IPS-15b (cell line): ENCODE data around the gene LGALS7B.

ENCODE experiments used
- H3K27me3 ChIP-seq: one replicate; pipeline ENCODE4 v1.6.1; 2013; ENCODE audit warnings: low read length; ENCODE audit not compliant: control insufficient read depth, insufficient read depth
- H3K36me3 ChIP-seq: one replicate; pipeline ENCODE4 v1.6.1; 2013; ENCODE audit warnings: low read length; ENCODE audit not compliant: control insufficient read depth, insufficient read depth
- H3K4me1 ChIP-seq: one replicate; pipeline ENCODE4 v1.6.1; 2013; ENCODE audit warnings: mild to moderate bottlenecking, low read length; ENCODE audit not compliant: control insufficient read depth, insufficient read depth
- H3K4me3 ChIP-seq: one replicate; pipeline ENCODE4 v1.5.1; 2013; ENCODE audit warnings: low read depth, low read length
- H3K9ac ChIP-seq: one replicate; pipeline ENCODE4 v1.6.1; 2013; ENCODE audit warnings: low read depth, mild to moderate bottlenecking, low read length
- H3K9me3 ChIP-seq: one replicate; pipeline ENCODE4 v1.6.1; 2013; ENCODE audit warnings: mild to moderate bottlenecking, low read length; ENCODE audit not compliant: control insufficient read depth, insufficient read depth

The LGALS7B gene

GRCh38 chr19:38833092-38833425 is 44.1 kb downstream of the LGALS7B start:
- Histone ChIP-seq H3K27me3 (no peaks in the 10 kb centered on the region), H3K9me3 (no peaks in the 10 kb centered on the region), H3K36me3 (peaks cover 25% of the 10 kb centered on the region), H3K4me3 (no peak overlapping the region), H3K4me1 (peaks cover 2% of the 10 kb centered on the region), H3K9ac (no peak overlapping the region)

GRCh38 chr19:38834104-38834490 is 45.1 kb downstream of the LGALS7B start:
- Histone ChIP-seq H3K4me3 (no peak overlapping the region), H3K36me3 (peaks cover 31% of the 10 kb centered on the region), H3K4me1 (peaks cover 2% of the 10 kb centered on the region), H3K27me3 (no peaks in the 10 kb centered on the region), H3K9me3 (no peaks in the 10 kb centered on the region), H3K9ac (no peak overlapping the region)

- Histone ChIP-seq H3K4me3 (no peak overlapping the region), H3K9me3 (no peaks in the 10 kb centered on the region), H3K36me3 (peaks cover 35% of the 10 kb centered on the region), H3K9ac (no peak overlapping the region), H3K27me3 (no peaks in the 10 kb centered on the region), H3K4me1 (peaks cover 2% of the 10 kb centered on the region)
Measured at GRCh38 chr19:38834590-38834989, 45.6 kb downstream of the LGALS7B start.

- Histone ChIP-seq H3K27me3 (no peaks in the 10 kb centered on the region), H3K9ac (no peak overlapping the region), H3K4me1 (peaks cover 2% of the 10 kb centered on the region), H3K9me3 (no peaks in the 10 kb centered on the region), H3K4me3 (no peak overlapping the region), H3K36me3 (peaks cover 52% of the 10 kb centered on the region)
Measured at GRCh38 chr19:38836159-38836982, 47.4 kb downstream of the LGALS7B start.

- Histone ChIP-seq H3K27me3 (no peaks in the 10 kb centered on the region), H3K9ac (no peak overlapping the region), H3K9me3 (no peaks in the 10 kb centered on the region), H3K4me3 (no peak overlapping the region), H3K4me1 (peaks cover under 1% of the 10 kb centered on the region), H3K36me3 (peaks cover 60% of the 10 kb centered on the region)
Measured at GRCh38 chr19:38836983-38837626, 48.1 kb downstream of the LGALS7B start.

GRCh38 chr19:38837656-38838121 is 48.7 kb downstream of the LGALS7B start:
- Histone ChIP-seq H3K9me3 (no peaks in the 10 kb centered on the region), H3K27me3 (no peaks in the 10 kb centered on the region), H3K4me3 (no peak overlapping the region), H3K9ac (no peak overlapping the region), H3K36me3 (peaks cover 65% of the 10 kb centered on the region), H3K4me1 (no peaks in the 10 kb centered on the region)

GRCh38 chr19:38838208-38838985 is 49.4 kb downstream of the LGALS7B start:
- no peak overlapping the region for H3K9ac ChIP-seq

GRCh38 chr19:38838986-38839761 is 50.2 kb downstream of the LGALS7B start:
- Histone ChIP-seq H3K9me3 (no peaks in the 10 kb centered on the region), H3K4me3 (no peak overlapping the region), H3K4me1 (no peaks in the 10 kb centered on the region), H3K36me3 (peaks cover 80% of the 10 kb centered on the region), H3K27me3 (no peaks in the 10 kb centered on the region), H3K9ac (no peak overlapping the region)

More at GRCh38 chr19:38838208-38838985, 49.4 kb downstream of the LGALS7B start:
- Histone ChIP-seq H3K4me1 (no peaks in the 10 kb centered on the region), H3K27me3 (no peaks in the 10 kb centered on the region), H3K4me3 (no peak overlapping the region), H3K9me3 (no peaks in the 10 kb centered on the region), H3K36me3 (peaks cover 73% of the 10 kb centered on the region)

- Histone ChIP-seq H3K4me1 (no peaks in the 10 kb centered on the region), H3K9ac (no peak overlapping the region), H3K4me3 (no peak overlapping the region), H3K36me3 (peaks cover 87% of the 10 kb centered on the region), H3K9me3 (no peaks in the 10 kb centered on the region), H3K27me3 (no peaks in the 10 kb centered on the region)
Measured at GRCh38 chr19:38839816-38840582, 51.0 kb downstream of the LGALS7B start.

GRCh38 chr19:38840583-38840968 is 51.6 kb downstream of the LGALS7B start:
- Histone ChIP-seq H3K9ac (no peak overlapping the region), H3K4me3 (no peak overlapping the region), H3K9me3 (no peaks in the 10 kb centered on the region), H3K4me1 (no peaks in the 10 kb centered on the region), H3K27me3 (no peaks in the 10 kb centered on the region), H3K36me3 (peaks cover 88% of the 10 kb centered on the region)
